HG03432 (cell line): ENCODE measurements around the gene FBXL12.
"Not testable (repeated sequence)": the region's sequence is repeated elsewhere in the genome, so short reads cannot be mapped to it uniquely, and the experiment has no call there.

Experiments used
- ATAC-seq: cut with Tn5 transposase; IDR thresholded peaks from one replicate; pipeline ENCODE4 v1.9.1; 2021; ENCODE audit warnings: mild to moderate bottlenecking, moderate library complexity; ENCODE audit not compliant: unreplicated experiment

Gene FBXL12, protein sequence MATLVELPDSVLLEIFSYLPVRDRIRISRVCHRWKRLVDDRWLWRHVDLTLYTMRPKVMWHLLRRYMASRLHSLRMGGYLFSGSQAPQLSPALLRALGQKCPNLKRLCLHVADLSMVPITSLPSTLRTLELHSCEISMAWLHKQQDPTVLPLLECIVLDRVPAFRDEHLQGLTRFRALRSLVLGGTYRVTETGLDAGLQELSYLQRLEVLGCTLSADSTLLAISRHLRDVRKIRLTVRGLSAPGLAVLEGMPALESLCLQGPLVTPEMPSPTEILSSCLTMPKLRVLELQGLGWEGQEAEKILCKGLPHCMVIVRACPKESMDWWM

DNA sequence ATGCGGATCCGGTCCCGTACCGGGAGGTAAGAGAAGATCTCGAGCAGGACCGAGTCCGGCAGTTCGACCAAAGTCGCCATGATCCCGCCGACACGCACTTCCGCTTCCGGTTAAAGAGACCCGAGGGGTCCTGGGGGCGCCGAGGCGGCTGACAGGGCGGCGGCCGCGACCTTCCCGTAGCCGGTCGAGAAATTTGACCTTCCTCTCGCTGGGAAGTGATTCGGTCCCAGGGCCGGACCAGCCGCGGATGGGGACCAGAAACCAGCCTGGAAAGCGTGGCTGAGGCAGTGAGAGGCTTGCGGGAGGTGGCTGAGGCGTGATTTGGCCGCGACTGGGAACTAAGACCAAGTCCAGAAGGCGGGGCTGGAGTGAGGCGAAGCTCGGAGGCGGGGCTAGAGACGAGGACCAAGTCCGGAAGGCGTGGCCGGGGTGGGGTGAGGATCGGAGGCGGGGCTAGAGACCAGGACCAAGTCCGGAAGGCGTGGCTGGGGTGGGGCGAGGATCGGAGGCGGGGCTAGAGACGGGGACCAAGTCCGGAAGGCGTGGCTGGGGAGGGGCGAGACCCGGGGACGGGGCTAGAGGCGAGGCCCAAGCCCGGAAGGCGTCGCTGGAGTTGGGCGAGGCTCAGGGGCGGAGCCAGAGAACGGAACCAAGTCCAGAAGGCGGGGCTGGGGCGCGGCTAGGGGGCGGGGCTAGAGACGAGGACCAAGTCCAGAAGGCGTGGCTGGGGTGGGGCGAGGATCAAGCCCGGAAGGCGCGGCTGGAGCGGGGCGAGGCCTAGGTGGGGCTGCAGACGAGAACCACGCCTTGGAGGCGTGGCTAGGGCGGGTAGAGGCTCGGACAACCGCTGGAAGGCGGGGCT lies at the start of gene FBXL12:
TSS of gene FBXL12 (minus strand) at position 346 of the 862 bp plus-strand sequence. CDS start at position 80, 266 bp downstream.
- peak; percentile 86 for ATAC-seq

GRCh38 chr19:9865732-9866501 lies 47.0 kb upstream of the FBXL12 start:
- ATAC-seq: no peak

DNA sequence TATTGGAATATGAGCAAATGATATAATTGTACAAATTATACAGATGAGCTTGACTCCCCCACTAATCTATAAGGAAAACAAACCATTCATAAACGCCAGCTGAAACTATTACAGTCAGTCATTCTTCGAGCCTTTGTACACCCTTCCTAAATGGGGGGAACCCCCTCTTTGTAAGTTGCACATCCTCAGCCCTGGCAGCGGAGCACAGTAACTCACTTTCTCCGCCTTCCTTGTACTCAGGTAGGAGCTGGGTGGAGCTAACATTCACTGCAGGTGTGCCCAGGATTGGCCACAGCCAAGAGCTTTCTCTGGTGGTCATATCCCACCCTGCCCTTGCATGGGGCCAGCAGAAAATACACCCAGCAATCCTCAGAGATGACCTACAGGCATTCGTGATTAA lies 44.9 kb upstream of the FBXL12 start:
- no peak for ATAC-seq

GRCh38 chr19:9862938-9863337 lies 44.1 kb upstream of the FBXL12 start:
- no peak for ATAC-seq

DNA sequence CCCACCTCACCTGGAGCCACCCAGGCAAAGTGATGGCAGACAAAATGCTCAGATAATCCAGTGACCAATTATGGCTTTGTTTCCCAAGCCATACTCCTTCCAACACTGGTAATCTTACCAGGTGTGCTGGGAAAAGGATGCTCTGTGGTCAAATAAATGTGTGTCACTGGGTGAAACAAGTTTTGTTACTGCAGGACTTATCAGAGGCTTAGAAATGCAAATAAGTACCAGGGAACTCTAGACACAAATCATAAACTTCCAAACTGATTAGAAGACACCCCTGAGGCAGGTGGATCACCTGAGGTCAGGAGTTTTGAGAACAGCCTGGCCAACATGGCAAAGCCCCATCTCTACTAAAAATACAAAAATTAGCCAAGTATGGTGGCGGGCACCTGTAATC lies 42.6 kb upstream of the FBXL12 start:
- no peak for ATAC-seq

- ATAC-seq: no peak
Observed at GRCh38 chr19:9860407-9860806, 41.5 kb upstream of the FBXL12 start.

GRCh38 chr19:9858766-9859165 lies 39.9 kb upstream of the FBXL12 start:
- ATAC-seq: no peak

DNA sequence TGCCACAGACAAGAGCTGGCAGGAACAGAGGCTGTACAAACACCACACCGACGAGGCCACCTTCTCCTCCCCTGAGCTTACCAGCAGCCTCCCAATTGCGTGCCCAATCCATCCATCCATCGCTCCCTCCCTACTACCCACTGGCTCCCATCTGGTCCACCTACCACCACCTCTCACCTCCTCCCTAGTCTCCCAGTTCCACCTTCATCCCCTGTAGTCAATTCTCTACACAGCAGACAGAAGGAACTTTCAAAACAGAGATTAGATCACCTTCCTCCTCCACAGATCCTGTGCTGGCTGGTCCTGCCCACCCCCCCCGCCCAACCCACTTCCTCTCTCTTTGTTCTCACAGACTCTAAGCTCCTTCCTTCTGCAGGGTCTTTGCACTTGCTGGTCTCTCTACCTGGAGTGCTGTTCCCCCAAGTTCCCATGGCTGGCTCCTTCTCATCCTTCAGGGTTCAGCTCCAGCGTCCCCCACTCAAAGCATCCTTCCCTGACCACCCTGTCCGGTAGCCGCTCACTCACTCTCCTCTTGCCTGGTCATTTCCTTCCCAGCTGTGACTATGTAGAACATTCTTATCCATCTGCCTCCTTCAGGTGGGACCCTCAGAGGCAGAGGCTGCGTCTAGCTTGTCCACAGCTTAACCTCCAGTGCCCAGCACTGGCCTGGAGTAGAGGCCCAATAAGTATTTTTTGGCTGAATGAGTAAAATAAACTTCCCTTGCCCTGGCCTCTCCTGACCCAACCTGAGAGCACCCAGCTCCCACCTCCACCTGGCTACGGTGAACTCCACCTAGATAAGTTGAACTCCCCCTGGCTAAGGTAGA lies 39.3 kb upstream of the FBXL12 start:
- no peak for ATAC-seq

DNA sequence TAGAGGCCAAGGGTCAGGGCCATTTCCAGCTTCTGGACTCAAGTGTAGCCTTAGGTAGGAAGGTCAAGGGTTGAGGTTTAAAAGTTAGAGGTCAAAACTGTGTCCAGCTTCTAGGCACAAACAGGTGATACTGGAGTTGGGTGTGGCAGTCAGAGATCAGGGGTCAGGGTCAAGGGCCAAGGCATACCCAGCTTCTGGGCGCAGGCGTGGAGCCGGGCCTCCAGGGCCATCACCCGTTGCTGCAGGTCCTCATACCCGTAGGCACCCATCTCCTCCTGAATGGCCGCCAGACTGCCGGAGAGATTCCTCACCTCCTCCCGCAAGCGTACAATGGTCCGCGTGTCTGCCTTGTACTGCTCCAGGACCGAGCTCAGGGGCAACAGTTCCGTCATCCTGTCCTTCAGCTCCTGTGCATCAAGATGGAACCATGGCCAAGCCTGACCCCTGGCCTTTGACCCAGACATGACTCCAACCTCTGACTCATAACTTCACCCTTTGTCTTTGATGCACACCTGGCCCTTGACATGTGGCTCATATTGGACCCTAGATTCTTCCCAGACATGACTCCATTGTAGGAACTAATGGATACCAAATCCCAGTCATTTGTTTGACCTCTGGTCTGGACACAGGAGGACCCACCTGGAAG lies 38.3 kb upstream of the FBXL12 start:
- ATAC-seq: no peak

- no peak for ATAC-seq
Observed at GRCh38 chr19:9856609-9857008, 37.7 kb upstream of the FBXL12 start.

GRCh38 chr19:9854282-9854846 lies 35.5 kb upstream of the FBXL12 start:
- ATAC-seq: no peak

DNA sequence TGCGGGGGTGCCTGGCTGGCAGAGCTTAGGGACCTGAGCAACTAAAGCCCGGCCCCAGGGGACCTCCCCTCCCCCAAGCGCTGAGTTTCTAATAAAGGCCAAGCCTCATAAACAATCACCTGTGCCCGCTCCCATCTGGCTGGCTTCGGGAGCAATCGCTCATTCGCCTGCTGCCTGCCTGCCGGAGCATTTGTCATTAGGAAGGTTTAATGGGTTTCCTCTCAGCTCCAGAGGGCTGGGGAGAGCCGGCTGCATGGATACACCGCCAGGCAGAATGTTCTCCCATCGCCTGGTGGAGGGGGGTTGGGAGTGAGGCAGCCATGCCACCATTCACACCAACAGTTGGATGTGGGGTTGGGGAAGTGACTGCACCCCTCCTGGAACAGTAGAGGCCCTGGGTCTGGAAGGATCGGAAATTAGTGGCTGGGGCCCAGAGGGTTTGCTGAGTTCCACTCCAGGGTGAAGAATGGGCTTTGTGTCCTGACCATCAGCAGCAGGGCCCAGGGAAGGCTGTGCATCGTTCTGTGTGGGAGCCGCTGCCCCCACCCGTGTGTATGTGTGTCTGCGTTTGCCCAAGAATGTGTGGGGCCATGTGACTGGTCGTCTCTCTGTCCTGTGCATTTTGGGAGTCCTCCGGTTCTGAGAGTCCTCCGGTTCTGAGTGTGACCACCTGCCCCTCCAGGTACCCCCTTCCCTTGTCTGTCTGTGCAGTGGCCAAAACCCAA lies 31.5 kb upstream of the FBXL12 start:
- ATAC-seq: no peak

DNA sequence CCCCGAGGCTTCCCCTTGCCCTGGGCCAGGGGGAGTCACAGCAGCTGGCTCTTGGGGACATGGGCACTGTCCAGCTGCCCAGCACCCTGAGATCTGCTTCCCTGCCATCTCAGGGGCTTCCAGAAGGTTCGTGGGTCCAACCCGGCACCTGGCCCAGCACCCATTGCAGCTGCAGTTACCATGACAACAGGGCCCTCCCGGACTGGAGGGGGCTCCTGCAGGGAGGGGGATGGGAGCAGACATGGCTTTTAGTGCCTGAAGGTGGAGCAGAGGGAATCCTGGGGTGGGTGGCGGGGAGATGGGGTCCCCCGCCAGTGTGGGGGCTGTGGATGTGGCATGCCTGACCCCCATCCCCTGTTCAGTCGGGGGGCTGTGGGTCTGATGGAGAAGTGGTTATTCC lies 30.9 kb upstream of the FBXL12 start:
- no peak for ATAC-seq

GRCh38 chr19:9848762-9849161 lies 29.9 kb upstream of the FBXL12 start:
- ATAC-seq: no peak

GRCh38 chr19:9848060-9848459 lies 29.2 kb upstream of the FBXL12 start:
- no peak for ATAC-seq

DNA sequence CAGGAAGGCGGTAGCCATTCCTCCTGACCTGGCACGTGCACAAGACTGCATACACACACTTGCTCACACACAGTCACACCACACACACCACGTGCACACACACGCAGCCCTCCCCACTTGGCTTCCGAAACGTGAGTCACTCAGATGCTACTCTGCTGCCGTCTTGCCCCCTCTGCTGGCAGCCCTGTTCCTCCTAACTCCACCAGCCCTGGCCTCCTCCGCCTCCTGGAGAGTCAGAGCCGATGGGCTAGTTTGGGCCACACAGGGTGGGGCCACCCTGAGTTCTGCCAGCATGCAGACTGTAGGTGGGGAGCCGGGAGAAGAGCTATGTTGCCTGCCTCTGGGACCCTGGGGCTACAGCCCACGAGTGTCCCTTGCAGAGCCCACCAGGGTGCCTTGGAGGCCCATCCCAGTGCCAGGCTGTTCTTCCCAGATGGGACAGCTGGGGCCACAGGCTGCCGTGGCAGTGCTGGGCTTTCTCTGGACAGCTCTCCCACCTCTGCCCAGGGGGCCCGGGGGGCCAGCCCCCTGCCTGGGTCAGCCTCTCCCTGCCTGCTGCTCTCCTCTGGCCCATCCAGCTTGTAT lies 28.3 kb upstream of the FBXL12 start:
- no peak for ATAC-seq

DNA sequence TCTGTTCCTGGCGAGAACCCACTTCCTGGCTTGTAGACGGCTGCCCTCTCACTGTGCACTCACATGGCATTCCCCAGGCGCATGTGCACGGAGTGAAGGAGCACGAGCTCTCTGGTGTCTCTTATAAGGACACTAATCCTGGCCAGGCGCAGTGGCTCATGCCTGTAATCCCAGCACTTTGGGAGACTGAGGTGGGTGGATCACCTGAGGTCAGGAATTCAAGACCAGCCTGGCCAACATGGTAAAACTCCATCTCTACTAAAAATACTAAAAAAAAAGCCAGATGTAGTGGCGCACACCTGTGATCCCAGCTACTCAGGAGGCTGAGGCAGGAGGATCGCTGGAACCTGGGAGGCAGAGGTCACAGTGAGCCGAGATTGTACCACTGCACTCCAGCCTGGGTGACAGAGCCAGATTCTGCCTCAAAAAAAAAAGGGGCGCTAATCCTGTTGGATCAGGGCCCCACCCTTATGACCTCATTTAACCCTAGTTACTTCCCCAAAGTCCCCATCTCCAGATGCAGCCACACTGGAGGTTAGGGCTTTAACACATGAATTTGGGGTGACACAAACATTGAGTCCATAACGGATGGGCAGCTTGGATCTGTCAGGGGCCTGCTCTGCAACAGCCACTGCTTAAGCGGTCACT lies 24.9 kb upstream of the FBXL12 start:
- not testable (repeated sequence) for ATAC-seq
